NCI-H1930 (cell line): ENCODE data around the gene LITAF.
"Not testable (repeated sequence)": the region's sequence is repeated elsewhere in the genome, so short reads cannot be mapped to it uniquely, and the experiment has no call there.

Experiments
- DNase-seq, 2 experiments: peaks; one replicate each; lab custom pipeline; 2025; lab: John Stamatoyannopoulos, UW

LITAF gene

DNA sequence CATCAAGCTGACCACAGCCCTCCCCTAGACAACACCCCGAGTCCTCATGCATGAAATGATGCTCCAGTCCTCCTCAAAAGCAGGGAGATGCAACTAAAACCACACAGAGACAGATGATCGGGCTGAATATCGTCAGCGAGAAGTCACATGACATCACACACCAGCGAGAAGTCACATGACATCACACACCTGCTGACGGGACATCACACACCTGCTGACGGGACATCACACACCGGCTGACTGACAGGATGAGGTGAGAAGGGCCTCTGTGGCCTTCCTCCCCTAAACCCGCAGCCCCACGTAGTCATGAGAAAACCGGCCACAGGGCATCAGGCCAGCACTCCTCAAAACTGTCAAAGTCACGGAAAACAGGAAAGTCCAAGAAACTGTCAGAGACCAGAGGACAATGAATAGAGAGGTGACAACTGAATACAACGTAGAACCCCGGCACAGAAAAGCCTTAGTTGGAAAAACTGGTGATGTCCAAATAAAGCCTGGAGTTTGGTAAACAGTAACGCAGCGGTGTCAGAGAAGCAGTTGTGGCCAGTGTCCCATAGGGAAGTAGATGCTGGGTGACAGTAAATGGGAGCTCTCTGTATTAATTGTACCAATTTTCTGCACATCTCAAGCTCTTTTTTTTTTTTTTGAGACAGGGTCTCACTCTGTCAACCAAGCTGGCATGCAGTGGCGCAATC lies 14.3 kb downstream of the LITAF start:
- no peak for DNase-seq

DNA sequence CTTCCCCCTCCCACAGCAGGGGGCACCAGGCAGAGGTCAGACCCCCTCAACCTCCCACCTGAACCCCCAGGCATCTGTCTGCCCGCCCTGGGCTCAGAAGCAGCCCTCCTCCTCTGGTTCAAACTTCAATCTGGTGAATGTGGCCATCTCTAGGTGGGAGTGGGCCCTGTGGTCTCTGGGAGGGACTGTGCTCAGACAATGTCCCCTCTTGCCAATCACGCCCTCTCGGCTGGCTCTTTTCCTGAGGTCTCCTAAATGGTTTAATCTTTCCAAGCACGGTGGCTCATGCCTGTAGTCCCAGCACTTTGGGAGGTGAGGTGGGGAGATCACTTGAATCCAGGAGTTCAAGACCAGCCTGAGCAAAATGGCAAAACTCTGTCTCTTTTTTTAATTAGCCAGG lies 15.2 kb downstream of the LITAF start:
- no peak for DNase-seq

DNA sequence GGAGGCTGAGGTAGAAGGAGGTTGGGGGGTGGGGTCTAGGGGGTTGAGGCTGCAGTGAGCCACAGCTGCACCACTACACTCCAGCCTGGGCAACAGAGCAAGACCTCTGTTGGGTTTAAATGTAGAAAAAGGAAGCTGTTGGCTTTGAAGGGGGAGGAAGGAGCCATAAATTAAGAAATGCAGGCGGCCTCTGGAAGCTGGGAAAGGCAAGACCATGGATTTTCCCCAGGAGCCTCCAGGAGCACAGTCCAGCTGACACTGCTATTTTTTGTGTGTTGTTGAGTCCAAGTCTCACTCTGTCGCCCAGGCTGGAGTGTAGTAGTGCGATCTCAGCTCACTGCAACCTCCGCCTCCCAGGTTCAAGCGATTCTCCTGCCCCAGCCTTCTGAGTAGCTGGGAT lies 15.9 kb downstream of the LITAF start:
- no peak for DNase-seq

DNA sequence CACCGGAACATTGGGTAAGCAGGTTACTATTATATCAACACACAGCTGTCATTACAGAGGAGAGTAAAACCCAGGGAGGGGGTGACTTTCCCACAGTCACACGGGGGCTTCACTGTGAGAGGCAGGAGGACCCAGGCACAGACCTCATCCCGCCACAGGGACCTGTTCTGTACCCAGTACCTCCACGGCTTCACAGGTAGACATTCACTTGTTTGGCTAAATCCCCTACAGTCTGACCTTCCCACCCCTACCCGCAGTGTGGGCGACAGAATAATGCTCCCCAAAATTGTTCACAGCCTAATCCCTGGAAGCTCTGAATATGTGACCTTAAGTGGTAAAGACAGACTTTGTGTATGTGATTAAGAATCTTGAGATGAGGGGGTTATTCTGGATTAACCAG lies 16.5 kb downstream of the LITAF start:
- DNase-seq: no peak

DNA sequence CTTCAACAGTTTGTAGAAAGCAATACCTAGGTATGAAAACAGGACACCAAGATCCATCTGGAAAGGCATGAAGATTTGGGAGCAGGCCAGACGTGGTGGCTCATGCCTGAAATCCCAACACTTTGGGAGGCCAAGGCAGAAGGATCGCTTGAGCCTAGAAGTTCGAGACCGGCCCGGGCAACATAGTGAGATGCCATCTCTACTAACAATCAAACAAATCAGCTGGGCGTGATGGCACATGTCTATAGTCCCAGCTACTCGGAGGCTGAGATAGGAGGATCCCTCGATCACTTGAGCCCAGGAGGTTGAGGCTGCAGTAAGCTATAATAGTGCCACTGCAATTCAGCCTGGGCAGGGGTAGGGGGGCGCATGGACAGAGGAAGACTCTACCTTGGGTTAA lies 20.3 kb downstream of the LITAF start:
- DNase-seq: no peak

DNA sequence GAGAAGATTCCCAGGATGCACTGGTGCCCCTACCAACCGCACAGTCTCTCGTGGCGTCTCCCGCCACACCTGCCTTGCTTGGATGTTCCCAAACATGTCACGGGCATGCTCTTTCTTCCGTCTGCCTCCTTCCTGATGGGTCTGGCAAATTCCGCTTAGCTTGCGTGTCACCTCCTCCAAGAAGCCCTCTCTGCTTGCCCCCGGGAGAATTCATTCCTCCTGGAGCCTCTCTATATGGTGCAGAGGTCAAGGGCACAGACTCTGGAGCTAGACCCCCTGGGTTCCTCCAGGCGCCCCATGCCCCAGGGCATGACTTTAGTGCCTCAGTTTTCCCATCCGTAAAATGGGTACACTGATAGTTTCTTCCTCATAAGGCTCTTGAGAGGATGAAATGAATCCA lies 21.1 kb downstream of the LITAF start:
- DNase-seq: no peak

DNA sequence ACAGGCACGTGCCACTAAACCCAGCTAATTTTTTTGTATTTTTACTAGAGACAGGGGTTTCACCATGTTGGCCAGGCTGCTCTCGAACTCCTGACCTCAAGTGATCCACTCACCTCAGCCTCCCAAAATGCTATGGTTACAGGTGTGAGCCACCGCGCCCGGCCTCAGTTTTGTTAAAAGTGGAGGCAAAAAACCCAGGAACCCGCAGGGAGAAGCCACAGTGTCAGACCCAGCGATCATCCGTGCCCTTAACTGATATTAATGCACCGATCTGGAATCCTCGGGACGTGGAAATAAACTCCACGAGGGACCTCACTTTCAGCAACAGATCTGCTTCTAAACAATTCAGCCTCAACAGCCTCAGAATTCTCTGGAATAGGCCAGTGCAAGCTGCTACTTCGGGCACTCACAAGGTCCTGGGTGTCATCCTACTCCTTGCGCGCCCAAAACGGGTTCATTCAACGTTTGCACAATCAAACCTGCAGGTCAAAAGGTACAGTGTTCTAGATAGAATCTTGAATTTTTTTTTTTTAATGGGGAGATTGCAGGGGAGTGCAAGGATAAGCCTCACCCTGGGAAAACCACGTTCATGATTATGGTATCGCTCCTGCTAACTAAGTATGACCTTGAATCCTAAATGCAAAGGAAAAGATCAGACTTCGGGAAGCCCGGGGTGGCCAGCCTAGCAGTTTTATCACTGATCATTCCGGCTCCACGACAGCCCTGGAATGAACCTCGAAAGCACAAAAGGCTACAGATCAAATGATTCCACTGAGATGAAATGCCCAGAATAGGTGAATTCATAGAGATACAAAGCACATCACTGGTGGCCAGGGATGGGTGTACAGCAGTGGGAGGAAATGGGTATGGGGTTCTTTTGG lies 22.4 kb downstream of the LITAF start:
- DNase-seq: no peak

DNA sequence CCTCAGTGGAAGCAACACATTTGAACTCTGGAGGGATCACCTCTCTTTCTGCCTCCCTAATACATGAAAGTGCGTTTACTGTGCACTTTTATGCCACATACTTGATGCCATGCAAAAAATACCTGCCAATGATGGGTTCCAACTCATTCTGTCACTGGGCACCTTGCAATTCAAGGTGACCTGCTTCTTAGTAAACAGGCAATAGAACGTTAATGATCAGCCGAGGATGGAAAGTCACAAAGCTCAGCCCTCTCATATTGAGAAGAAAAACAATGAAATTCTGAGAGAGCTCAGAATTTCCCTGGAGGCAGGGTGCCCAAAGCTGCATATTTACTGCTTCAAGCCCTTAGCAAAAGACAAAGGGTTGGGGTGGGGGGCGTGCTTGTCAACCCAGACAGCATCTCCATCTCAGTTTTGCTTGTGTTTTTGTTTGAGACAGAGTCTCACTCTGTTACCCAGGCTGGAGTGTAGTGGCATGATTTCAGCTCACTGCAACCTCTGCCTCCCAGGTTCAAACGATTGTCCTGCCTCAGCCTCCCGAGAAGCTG lies 23.2 kb downstream of the LITAF start:
- DNase-seq: no peak

DNA sequence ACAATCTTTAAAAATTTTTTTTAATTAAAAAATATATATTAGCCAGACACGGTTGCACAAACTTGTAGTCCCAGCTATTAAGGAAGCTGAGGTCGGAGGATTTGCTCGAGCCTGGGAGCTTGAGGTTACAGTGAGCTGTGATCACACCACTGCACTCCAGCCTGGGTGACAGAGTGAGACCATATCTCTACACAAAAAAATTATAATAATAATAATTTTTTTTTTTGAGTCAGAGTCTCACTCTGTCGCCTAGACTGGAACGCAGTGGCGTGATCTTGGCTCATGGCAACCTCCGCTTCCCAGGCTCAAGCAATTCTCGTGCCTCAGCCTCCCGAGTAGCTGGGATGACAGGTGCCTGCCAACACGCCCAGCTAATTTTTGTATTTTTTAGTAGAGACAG lies 23.8 kb downstream of the LITAF start:
- DNase-seq: no peak

DNA sequence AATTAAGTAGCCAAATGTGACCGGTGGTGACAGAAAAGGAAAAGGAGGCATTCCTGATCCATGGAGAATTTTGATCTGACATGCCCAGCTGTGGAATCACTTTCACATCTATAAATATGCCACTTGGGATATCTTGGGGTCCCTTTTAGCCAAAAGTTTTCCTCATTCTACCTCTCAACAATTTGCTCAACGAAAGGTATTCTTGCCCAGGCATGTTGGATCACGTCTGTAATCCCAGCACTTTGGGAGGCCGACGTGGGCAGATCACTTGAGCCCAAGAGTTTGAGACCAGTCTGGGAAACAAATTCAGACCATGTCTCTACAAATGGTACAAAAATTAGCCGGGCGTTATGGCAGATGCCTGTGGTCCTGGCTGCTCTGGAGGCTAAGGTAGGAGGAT lies 24.3 kb downstream of the LITAF start:
- no peak for DNase-seq

DNA sequence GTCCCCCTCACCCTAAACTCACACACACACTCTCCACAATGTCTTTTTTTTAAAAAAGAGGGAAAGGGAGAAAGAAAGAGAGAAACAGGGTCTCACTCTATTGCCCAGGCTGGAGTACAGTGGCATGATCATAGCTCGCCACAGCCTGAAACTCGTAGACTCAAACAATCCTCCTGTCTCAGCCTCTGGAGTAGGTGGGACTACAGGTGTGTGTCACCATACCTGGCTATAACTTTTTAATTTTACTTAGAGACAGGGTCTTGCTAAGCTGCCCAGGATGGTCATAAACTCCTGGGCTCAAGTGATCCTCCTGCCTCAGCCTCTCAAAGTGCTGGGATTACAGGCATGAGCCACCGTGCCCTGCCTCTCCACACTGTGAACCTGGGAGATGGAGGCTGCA lies 24.9 kb downstream of the LITAF start:
- no peak for DNase-seq

DNA sequence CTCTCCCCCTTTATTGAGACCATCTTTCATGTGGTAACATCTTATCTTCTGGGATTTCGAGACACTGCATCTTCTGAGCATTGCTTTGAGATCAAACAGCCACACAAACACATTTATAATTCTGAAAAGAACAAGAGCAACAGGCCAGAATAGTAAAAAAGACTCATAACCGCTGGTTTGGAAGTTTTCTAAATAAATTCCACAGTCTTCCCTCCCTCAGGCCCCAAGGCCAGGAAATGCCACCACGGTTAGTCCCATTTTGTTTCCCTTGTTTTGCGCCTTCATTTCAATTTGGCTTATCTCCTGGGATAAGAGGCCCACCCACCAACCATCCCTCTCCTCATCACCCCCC lies 25.3 kb downstream of the LITAF start:
- DNase-seq: no peak

DNA sequence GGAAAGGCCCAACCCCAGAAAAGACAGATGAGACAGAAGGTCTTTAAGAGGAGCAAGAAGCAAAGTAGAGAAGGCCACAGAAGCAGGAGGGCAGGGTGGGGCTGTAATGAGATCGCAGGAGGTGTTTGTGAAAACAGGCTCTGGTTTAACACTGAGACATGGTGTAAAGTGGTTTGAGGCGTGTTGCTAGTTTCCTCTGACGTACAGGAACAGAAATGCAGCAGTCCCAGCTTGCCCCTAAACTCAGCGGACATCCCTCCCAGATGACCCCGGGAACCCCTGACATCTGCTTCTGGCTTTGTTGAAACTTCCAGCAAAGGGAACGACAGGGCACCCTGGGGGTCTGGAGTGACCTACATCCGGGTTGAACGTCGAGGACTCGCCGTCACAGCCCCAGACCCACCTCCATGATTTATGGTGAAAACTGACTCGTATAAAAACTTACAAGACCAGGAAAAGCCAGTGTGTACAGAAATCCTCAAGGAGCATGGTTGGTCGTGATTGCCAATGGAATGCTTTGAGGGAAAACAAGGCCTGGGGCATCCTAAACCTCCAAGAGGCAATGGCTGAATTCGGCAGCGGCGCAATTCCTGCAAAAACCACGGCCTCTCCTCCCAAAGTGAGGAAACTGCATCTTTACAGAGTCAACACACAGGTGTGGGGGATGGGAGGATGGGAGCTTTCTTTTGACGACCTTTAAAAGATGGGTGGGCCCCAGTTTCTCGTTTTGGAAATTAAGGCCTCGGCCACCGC lies 25.8 kb downstream of the LITAF start:
- DNase-seq: no peak

DNA sequence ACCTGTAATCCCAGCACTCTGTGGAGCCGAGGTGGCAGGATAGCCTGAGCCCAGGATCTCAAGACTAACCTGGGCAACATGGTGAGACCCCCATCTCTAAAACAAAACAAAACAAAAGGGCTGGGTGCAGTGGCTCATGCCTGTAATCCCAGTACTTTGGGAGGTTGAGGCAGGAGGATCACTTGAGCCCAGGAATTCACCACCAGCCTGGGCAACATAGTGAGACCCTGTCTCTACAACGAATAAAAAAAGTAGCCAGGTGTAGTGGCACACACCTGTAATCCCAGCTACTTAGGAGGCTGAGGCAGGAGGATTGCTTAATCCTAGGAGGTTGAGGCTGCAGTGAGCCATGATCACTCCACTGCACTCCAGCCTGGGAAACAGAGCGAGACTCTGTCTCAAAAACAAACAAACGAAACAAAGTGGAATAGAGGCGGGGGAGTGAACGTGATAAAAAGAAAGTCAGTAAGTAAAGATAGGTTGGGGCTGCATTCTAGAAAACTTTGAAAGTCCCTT lies 28.4 kb downstream of the LITAF start:
- DNase-seq: not testable (repeated sequence)

DNA sequence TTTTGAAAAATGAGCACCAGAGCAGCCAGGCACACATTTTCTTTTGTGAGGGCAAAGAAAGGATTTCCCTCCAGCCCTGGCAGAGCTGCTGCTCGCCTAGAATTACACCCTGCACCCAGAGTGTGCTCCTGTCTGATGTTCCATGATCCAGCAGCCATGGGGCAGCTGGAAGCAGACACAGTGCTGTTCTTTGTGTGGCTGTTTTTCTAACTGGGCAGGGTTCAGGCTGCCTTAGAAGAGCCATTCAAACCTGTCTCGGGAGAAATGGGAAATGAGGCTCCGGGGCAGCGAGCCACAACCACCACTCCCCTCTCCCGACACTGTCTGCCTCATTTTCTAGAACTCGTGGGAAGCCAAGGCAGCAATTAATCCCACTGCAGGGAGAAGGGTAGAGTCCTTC lies 28.9 kb downstream of the LITAF start:
- DNase-seq: no peak

DNA sequence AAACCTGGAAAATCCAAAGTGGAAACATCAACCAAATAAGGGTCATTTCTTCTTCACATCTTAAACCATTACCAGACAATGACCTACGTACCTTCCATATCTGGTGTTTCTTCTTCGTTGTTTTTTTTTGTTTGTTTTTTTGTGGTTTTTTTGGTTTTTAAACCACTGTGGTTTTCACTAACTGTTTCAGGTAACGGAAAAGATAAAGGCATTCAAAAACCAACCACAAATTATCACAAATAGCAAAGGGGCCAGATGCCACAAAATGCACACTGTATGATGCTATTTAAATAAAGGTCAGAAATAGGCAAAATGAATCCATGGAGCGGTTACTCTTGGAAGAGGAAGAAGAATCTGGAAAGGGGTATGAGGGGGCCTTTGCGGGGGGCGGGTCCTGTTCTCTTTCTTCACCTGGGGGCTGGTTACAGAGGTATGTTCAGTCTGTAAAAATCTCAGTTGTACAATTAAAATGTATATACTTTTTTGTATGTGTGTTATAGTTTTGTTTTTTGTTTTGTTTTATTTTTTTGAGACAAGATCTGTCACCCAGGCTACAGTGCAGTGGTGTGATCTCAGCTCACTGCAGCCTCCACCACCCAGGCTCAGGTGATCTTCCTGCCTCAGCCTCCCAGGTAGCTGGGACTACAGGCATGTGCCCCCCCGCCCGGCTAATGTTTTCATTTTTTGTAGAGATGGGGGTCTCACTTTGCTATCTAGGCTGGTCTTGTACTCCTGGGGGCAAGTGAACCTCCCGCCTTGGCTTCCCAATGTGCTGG lies 29.6 kb downstream of the LITAF start:
- DNase-seq: no peak

DNA sequence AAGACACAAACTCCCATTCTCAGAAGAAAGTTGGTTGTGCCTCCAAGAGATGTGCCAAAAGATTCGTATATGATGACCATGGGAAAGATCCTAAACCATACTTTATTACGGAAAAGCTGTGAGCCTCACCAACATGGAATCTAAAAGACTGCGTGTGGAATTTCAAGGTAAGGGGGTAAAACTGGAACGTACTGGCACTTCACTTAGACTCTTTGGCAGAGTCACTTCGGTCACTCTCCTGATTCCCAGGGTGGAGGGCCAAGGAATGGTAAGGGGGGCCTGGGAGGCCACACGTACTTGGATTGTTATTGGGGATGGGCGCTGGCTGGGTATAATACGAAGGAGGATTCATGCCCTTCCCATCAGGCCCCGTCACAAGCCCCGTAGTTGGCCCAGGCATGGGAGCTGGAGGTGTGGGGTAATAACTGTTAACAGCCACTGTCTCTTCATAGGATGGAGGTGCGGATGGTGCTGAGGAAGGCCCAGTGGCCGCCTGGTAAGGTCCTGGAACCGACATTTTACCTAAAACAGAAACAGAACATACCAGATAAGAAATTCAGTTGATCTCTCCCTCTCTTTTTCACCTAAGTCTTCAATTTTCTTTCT lies 30.4 kb downstream of the LITAF start:
- no peak for DNase-seq

DNA sequence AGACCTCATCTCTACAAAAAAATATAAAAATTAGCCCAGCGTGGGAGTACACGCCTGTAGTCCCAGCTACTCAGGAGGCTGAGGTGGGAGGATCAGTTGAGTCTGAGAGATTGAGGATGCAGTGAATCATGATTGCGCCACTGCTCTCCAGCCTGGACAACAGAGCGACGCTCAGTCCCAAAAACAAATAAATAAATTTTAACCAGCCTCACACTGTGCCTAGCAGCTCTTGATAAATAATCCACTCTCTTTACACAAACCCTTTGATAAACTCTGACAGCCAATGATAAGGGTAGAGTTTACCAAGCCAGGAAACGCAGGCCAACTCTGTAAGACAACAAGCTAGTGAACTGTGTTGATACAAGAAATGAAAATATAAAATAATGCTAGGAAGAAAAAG lies 32.7 kb downstream of the LITAF start:
- no peak for DNase-seq

DNA sequence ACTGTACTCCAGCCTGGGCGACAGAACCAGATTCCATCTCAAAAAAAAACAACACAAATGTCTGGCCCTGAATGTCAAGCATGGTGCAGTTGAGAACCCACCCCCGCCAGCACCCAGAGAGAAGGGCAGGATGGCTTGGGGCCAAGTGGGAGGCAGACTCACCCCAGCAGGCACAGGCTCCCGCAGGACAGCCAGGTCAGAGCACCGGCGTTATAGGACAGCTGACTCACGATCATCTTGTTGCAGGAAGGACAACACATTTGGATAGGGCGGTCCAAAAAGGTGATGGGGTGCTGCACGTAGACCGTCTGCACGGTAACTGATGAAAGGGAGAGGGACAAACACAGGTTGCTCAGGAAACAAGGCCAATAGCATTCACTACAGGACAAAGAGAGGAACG lies 33.3 kb downstream of the LITAF start:
- no peak for DNase-seq

DNA sequence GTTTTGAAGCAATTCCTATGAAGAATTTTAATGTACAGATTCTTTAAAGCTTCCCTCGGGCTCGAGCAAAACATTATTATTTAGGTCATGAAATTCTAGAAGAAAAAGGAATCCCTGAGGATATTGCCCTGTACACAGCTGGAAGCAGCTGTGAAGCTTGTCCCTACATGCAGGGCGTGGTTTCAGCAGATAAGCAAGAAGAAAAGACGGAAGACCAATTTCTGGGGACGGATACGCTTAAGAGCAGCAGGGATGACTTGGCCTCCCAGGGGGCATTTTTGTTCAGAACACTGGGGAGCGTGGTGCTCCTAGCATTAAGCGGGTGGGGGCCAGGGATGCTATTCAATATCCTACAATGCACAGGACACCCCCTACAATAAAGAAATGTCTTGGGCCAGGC lies 34.3 kb downstream of the LITAF start:
- no peak for DNase-seq

DNA sequence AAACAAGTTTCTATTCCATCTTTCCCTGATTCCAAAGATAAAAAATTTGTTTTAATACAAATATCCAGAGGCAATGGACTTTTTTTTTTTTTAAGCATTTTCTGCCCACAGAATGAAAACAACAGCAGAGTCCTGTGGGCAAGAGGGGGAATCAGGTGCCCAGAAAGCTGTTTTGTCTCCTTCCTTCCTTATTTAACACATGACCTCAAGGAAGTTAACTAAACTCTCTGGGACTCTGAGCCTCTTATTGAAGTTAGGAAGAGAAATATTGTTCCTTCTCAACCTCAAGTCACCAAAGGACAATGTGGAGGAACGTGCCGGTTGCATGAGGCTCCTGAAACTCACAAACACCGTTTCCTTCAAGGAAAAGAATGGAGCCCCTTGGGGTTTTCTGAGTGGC lies 34.9 kb downstream of the LITAF start:
- no peak for DNase-seq
